GM21576 (cell line): Measurements from ENCODE around the gene RGS17.

Source experiments
- ATAC-seq: cut with Tn5 transposase; IDR thresholded peaks from one replicate; pipeline ENCODE4 v1.9.1; 2021; ENCODE audit warnings: mild to moderate bottlenecking, moderate library complexity; ENCODE audit not compliant: unreplicated experiment

The RGS17 gene

GRCh38 chr6:153086225-153086990 lies 44.7 kb downstream of the RGS17 start:
- no peak for ATAC-seq

GRCh38 chr6:153085239-153085638 lies 45.8 kb downstream of the RGS17 start:
- no peak for ATAC-seq

GRCh38 chr6:153084393-153084792 lies 46.7 kb downstream of the RGS17 start:
- no peak for ATAC-seq

- ATAC-seq, result no peak
Measured at GRCh38 chr6:153083869-153084268, 47.2 kb downstream of the RGS17 start.

GRCh38 chr6:153081914-153082313 lies 49.2 kb downstream of the RGS17 start:
- ATAC-seq, result no peak

GRCh38 chr6:153076431-153076830 lies 54.7 kb downstream of the RGS17 start:
- ATAC-seq, result no peak

GRCh38 chr6:153074761-153075160 lies 56.3 kb downstream of the RGS17 start:
- no peak for ATAC-seq

GRCh38 chr6:153073841-153074240 lies 57.2 kb downstream of the RGS17 start:
- no peak for ATAC-seq

GRCh38 chr6:153070756-153071155 lies 60.3 kb downstream of the RGS17 start:
- no peak for ATAC-seq

- no peak for ATAC-seq
Measured at GRCh38 chr6:153069897-153070296, 61.2 kb downstream of the RGS17 start.

- ATAC-seq, result no peak
Measured at GRCh38 chr6:153065222-153065621, 65.9 kb downstream of the RGS17 start.

GRCh38 chr6:153063936-153064335 lies 67.1 kb downstream of the RGS17 start:
- no peak for ATAC-seq

GRCh38 chr6:153062516-153062915 lies 68.6 kb downstream of the RGS17 start:
- ATAC-seq, result no peak

GRCh38 chr6:153059757-153060156 lies 71.3 kb downstream of the RGS17 start:
- no peak for ATAC-seq

- no peak for ATAC-seq
Measured at GRCh38 chr6:153059311-153059710, 71.8 kb downstream of the RGS17 start.

GRCh38 chr6:153058909-153059308 lies 72.2 kb downstream of the RGS17 start:
- ATAC-seq, result no peak

GRCh38 chr6:153058291-153058690 lies 72.8 kb downstream of the RGS17 start:
- no peak for ATAC-seq

GRCh38 chr6:153056308-153056707 lies 74.8 kb downstream of the RGS17 start:
- ATAC-seq, result no peak

- no peak for ATAC-seq
Measured at GRCh38 chr6:153051801-153052200, 79.3 kb downstream of the RGS17 start.

- no peak for ATAC-seq
Measured at GRCh38 chr6:153048631-153049030, 82.5 kb downstream of the RGS17 start.

- no peak for ATAC-seq
Measured at GRCh38 chr6:153047386-153047785, 83.7 kb downstream of the RGS17 start.

- ATAC-seq, result no peak
Measured at GRCh38 chr6:153045271-153045670, 85.8 kb downstream of the RGS17 start.

- ATAC-seq, result no peak
Measured at GRCh38 chr6:153044295-153044694, 86.8 kb downstream of the RGS17 start.
